D721Med (cell line): Measurements from ENCODE around the gene FGF11.
A peak's percentile ranks its signal among the peaks of the same experiment; 100 is the strongest.

Experiments
- DNase-seq: peaks from one replicate; pipeline ENCODE4 v3.0.0; 2011; ENCODE audit warnings: low spot score; ENCODE audit not compliant: insufficient read length
- FAIRE-seq: peaks from 2 replicates; lab custom pipeline; 2011; peaks lifted over from hg19 to GRCh38; lab: Jason Lieb, UNC
- TF ChIP-seq, protein P1 (sequence below): IDR thresholded peaks from 2 replicates; pipeline ENCODE4 v1.5.1; 2012; ENCODE audit warnings: mild to moderate bottlenecking, control low read depth; ENCODE audit not compliant: insufficient read depth; ENCODE audit errors: missing control alignments

FGF11 gene

DNA sequence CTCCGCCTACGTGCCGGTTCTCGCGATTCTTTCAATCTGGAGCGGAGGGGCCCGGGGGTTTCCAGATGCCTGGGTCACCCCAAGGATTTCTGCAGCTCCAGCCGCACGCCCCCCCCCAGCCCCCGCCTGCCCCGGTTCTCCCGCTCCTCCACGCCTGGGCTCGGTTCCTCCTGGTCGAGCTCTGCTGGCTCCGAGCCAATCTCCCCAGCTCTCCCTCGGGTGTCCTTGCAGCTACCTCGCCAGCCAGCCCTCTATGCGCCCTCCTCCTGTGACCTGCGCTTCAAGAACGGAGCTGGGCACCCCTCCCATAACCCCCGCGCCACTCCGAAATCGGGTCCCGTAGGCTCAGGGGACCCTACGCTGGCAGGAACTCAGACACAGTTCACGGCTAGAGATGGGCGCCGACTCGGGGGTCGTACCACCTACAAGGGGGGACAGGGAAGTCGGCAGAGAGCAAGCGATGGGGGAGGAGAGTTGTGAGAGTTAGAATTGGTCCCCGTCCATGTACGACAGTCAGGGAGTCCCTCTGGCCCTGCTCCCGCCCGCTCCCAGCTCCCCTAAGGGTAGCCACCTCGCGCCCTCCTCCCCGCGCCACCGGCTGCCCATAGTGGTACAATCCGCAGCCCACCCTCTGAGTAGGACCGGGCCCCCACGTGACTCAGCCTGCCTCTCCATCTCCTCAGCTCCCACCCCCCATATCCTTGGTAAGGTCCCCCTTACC, 961 bp downstream of the FGF11 start:
- TF ChIP-seq, protein P1, sequence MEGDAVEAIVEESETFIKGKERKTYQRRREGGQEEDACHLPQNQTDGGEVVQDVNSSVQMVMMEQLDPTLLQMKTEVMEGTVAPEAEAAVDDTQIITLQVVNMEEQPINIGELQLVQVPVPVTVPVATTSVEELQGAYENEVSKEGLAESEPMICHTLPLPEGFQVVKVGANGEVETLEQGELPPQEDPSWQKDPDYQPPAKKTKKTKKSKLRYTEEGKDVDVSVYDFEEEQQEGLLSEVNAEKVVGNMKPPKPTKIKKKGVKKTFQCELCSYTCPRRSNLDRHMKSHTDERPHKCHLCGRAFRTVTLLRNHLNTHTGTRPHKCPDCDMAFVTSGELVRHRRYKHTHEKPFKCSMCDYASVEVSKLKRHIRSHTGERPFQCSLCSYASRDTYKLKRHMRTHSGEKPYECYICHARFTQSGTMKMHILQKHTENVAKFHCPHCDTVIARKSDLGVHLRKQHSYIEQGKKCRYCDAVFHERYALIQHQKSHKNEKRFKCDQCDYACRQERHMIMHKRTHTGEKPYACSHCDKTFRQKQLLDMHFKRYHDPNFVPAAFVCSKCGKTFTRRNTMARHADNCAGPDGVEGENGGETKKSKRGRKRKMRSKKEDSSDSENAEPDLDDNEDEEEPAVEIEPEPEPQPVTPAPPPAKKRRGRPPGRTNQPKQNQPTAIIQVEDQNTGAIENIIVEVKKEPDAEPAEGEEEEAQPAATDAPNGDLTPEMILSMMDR: no peak
- FAIRE-seq (no peak), DNase-seq (peak; percentile 60)

DNA sequence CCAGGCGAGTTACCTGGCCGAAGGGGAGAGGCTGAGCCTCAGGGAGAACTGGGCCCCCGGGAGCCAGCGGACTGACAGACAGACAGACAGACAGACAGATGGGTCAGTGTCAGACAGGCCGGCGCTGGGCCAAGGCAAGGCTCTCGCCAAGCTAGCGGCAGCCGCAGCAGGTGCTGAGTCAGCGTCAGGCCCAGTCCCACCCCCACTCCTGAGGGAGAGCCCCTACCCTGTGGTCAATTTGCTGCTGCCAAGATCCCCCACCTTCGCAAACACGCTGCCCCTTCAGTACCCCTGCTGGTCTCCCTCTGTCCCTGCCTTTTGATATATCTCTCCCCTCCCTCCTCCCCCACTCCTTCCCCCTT, 1.5 kb downstream of the FGF11 start:
- FAIRE-seq (no peak), DNase-seq (no peak)
- TF ChIP-seq, protein P1: no peak

DNA sequence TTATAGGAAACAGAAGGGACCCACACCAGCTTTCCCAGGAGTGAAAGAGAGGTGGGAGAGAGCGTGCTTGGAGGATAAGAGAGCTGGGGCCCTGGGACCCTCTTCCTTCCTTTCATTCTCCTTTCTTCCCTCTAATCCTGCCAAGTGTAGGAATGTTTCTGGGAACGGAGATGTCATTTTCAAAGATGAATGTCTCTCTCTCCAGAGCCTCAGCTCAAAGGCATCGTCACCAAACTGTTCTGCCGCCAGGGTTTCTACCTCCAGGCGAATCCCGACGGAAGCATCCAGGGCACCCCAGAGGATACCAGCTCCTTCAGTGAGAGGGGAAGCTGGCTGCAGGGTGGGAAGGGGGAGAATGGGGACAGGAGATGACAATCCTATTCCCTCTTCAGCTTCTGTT, 2.0 kb downstream of the FGF11 start:
- DNase-seq: no peak
- TF ChIP-seq, protein P1: no peak
- FAIRE-seq: no peak

DNA sequence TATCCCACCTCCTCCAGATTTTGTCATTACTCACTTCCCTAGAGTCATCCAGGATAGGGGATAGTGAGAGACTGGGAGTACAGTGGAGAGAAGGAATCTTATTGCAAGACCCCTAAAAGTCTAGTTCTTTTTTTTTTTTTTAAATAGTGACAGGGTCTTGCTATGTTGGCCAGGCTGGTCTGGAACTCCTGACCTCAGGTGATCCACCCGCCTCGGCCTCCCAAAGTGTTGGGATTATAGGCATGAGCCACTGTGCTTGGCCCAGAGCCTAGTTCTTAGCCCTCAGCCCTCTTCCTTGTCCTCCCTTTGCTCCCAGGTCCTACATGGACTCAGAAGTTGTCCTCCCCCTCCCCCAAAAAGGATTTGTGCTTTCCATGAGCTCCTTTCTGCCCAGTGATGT, 2.8 kb downstream of the FGF11 start:
- TF ChIP-seq, protein P1: no peak
- no peak for DNase-seq
- FAIRE-seq: no peak

DNA sequence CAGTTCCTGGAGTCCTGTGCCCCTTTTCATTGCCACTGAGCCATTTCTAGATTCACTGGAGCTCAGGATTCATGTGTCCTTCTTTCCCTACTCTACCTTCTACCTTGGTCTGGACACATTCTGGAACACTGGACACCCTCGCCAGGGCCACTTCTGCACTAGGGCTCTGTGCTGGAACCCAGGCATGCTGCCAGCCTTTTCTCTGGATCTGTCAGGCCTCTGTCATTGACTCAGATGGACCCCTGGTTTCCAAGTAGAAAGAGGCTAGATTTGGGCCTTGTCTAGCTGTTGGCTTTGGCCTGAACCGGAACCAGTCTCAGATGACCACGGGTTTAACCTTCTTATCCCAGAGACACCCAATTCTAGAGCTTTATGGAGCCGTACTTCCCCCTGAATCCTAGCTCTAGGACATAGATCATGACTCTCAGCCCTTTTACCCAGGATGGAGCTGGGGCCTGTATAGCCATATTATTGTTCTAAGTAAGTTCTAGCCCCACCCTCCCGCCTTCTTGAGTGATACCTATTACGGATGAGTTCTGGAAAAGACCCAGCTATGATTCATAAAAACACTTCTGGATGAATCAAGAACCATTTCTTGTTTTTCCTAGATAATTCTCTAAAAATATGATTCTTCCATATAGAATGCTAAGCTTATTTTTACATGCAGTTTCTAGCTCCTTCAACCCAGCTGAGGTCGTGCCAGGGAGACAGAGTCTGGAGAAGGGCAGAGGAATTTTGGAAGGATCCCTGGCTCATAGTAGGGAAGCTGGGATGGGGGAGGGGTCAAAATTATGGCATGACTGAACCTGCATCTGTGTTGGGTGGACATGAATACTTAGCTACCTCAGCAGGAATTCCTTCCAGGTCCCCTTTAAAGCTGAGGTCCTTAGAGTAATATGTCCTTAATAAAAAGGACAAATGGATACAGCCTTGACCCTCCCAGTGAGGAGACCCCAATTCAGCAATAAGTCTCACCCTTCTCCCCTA, 4.5 kb downstream of the FGF11 start:
- TF ChIP-seq, protein P1: no peak
- DNase-seq: no peak
- FAIRE-seq: no peak

DNA sequence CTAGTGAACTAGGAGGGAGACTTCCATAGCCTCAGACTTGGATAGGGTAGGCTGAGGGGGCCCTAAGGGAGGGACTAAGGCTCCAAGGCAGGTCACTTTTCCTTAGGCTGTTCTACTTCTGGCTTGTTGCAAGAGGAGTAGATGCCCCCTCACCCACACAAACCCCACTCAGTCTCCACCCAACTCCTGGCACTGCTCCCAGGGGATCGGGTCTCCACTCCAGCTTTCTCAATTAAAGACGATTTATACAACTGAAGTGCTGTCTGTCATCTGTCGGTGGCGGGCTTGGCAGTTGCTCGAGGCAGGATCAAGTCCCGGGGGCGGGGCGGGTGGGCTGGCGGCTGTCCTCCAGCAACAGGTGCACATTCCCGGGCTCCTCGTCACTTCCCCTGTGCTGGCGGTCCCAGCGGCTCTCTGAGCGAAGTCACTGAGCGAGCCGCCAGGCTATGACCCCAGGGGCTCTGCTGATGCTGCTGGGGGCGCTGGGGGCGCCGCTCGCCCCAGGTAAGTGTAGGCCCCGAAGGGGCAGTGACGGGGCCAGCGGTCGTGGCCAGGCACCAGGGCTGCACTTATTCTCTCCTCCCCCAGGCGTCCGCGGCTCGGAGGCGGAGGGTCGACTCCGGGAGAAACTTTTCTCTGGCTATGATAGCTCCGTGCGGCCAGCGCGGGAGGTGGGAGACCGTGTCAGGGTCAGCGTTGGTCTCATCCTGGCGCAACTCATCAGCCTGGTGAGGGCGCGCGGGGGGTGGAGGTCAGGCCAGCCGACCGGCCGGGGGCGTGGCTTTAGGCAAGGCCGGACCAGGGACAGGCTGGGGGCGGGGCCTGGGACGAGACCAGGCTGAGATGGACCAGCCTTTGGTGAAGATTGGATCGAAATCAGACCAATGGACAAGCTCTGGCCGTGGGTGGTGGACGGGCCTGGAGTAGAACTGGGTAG, 5.6 kb downstream of the FGF11 start, which contains the start of gene CHRNB1:
Gene CHRNB1, plus strand, starts transcription at position 380 of the 937 bp plus-strand sequence. Its CDS starts 67 bp downstream, at position 447.
- no peak for FAIRE-seq
- no peak for DNase-seq
- TF ChIP-seq, protein P1: no peak
